Stimulated activated CD8-positive, alpha-beta memory T cell treated with anti-CD3 and anti-CD28 coated beads, Interleukin-12 subunit alpha, Interleukin-12 subunit beta, amount 100 ng/mL, for 4 hours (primary cell): ENCODE data around the gene CLDN5.

Source experiments
- DNase-seq: peaks from one replicate; pipeline ENCODE4 v3.0.0-alpha.2; 2020; ENCODE audit warnings: low read depth

CLDN5 gene, protein sequence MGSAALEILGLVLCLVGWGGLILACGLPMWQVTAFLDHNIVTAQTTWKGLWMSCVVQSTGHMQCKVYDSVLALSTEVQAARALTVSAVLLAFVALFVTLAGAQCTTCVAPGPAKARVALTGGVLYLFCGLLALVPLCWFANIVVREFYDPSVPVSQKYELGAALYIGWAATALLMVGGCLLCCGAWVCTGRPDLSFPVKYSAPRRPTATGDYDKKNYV

DNA sequence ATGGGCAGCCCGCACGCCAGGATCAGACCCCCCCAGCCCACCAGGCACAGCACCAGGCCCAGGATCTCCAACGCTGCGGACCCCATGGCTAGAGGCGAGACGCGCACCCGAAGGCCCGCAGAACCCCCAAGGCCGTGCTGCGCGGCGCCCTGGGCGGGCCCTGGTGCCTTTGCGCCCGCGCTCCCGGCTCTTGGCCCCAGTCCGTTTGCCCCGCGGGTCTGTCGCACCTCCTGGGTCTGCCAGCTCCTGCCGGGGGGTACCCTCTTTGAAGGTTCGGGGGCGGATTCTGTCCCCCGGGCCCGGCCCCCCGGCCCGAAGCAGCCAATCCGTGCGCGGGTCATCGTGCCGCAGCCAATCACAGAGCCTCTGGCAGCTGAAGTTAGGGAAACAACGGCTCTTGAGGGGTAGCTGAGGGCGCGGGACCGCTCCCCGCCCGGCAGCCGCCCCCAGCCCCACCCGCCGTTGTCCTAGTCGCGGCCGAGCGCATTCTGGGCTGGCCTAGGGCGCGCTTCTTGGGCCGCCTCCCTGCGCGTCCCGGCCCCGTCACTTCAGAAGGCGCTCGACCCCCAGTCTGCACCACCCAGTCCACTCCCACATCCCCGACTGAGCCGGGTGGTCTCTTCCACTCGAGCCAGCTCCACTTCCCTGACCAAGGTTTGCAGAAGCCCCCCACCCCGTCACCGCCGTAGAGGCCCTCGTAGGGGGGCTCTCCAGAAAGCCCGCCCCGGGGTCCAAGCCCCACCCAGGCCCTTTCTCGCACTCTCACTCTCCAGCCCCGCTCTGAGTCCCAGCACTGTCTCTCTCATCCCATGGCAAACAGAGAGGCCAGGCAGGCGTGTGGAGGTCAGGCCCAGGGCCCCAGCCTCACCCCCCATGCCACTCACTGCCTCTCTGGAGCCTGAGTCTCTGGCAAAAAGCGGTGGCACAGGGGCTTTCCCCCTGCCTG, at the start of gene CLDN5:
Gene CLDN5, minus strand, starts transcription at position 241 of the 946 bp plus-strand sequence. Its CDS starts 155 bp downstream, at position 86.
- DNase-seq = no peak

DNA sequence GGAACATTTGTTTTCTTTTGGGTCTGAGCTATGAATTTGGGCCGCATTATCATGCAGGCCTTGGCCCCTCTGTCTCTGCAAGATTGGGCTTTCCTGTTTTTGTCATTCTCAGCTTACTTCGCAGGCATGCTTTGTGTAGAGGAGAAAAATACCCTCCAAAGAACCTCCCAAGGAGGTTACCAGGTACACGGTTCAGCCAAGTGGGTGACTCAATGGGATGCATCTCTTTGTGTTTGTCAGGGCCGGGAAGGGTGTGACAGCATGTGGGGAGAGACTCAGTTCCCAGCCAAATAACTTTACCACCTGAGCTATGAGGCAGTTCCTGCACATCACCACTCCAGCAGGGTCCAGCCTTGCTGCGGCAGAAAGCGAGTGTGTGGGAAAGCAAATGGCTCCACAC, 47.8 kb upstream of the CLDN5 start:
- no peak for DNase-seq

DNA sequence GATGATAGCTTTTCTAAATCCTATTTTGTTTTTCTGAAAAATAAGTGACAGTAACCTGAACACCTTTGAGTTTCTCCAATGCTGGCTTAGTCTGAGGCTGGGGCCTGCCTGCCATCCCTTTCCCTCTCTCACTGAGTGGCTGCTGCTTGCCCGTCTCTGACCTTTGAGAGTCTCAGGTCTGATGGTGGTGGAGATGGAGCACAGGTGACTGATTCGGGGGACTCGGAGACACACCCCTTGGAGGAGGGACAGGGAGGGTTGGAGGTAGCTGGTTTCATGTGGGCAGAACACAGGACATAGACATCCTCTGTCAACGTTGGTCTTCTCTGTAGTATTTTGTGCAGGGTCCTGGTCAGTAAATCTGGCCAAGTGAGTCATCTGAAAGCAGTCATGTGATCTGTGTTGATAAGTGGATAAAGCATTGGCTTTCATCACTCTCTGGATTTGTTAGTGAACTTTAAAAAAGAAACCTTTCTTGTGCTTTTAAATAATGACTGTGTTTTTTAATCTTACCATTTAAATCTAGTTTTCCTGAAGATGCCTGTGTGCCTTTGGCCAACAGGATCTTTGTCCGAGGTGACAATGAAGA, 47.1 kb upstream of the CLDN5 start:
- no peak for DNase-seq

DNA sequence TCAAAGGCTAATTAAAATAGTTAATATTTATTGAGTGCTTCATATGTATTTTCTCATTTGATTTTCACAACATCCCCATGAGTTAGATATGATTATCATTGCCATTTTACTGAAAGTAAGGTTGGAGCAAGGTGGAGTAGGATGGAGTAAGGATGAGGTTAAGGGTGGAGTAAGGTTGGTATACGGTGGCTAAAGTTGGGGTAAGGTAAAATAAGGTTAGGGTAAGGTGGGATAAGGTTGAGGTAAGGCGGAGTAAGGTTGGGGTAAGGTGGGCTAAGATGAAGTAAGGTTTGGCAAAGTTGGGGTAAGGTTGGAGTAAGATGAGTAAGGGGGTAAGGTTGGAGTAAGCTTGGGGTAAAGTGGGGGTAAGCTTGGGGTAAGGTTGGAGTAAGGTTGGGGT, 45.8 kb upstream of the CLDN5 start:
- no peak for DNase-seq

DNA sequence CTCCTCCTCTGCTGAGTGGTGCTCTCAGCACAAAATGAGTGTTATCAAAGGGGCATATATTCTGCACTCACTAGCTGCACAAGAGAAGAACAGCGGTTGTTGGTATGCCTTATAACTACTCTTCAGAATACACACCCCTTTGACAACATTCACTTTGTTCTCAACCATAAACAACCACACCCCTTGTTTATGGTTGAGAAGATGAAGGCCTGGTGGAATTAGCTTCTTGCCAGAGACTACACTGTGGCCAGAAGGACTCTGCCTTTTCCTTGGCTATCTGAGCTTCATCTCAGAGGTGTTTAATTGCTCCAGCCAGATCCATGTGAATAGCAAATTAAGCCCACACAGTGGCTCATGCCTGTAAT, 45.0 kb upstream of the CLDN5 start:
- DNase-seq = no peak

DNA sequence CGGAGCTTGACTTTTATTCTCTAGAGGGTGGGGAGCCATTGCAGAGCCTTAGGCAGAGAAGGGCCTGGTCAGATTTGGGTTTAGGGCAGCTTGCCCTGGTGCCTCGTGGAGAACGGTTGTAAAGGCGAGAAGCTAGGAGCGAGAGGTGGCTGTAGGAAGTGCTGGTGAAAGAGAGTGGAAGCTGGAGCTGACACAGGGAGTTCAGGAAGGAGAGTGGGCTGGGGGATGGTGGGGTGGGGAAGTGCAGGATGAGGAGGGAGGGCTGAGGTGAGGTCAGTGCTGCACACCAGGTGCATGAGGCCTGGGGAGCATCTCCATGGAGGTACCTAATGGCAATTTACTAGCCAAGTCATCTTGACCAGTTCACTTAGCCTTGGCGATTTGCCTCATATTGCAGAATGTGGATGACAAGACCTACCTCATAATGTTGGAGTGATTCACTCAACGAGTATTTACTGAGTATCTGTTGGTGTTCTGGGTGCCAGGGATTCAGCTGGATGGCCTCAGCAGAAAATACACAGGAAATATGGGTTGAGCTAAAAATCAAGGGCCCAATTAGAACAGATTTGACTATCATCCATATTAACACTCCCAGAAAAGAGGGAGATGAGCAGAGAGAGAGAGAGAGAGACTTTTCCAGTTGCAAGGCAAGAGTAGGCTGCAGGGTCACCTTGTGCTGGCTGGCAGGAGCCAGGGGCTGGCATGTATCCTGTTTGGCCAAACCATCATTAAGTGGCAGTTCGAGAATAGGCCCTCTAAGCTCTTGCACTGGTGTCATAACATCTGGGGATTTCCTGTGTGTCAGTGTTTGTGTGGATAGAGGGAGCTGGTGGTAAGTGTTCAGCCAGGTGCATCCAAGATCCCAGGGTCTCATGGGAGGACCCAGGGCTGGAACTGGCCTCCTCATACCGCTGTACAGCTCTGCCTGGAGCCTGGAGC, 44.4 kb upstream of the CLDN5 start:
- no peak for DNase-seq

DNA sequence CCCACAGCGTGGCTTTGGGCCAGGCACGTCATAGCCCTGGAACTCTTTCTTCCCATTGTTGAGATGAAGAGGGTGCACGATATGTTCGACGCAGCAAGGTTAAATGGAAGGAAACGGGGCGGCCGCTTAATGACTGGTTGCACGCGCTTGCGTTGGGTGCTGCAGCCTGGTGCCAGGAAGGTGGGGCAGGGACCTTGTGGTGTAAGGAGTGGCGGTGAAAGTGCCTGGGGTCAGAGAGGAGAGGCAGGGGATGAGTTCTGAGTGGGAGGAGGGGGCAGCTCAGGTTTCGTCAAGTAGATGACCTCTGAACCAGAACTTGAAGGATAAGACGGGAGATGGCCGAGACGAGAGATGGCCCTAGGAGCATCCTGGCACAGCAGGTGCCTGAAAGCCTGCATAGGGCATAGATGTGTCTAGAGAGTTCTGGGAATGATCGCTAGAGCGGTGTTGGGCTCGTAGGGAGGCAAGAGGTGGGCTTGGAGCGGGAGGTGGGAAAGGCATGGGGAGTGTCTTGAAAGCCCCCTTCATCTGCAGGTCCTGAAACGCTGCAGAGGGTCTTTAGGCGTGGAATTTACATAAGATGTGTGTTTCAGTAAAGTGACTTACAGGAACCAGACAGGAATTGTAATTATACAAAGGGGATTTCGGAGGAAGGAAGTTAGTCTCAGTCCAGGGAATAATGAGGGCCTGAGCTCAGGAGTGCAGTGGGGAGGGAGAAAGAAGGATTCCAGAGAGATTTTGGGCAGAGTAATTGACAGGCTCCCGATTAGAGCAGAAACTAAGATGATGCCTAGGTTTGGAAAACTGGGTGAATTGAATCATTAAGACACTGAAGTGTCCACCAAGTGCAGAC, 43.2 kb upstream of the CLDN5 start:
- no peak for DNase-seq

DNA sequence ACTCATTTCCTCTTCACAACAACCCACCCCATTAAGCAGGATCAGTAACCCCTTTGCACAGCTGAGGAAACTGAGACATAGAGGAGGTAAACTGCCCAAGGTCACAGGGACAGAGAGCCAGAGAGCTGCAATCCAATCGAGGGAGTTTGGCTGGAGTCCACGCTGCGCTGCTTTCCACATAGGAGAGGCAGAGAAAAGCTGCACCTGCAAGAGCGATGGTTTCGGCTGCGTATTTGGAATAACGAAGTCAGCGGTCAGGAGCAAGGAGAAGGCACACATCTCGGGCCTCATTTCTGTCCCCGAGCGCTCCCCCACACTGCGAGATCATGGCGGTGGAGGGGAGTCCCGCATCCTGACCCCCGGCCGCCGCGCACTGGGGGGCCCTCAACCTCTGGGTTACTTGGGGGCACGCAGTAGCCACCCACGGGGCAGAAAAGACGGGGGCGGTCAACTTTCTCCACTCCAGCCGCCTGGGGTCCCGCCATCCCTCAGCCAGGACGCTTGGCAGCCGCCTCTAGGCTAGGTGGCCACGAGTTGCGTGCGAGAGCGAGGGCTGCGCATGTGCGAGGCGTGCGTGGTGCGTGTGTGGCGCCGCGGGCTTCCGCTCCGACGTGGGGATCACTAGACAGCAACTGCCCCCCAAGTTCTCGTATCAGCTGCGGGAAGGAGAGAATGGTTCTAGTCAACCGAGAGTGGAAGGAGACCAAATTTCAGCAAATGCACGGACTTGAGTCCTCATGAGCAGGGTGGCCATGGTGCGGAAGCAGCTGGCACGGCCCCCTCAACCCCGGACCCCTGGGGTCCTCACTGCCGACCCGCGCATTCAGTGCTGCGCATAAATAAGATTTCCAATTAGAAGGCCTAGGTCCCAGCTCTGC, 42.3 kb upstream of the CLDN5 start:
- no peak for DNase-seq

DNA sequence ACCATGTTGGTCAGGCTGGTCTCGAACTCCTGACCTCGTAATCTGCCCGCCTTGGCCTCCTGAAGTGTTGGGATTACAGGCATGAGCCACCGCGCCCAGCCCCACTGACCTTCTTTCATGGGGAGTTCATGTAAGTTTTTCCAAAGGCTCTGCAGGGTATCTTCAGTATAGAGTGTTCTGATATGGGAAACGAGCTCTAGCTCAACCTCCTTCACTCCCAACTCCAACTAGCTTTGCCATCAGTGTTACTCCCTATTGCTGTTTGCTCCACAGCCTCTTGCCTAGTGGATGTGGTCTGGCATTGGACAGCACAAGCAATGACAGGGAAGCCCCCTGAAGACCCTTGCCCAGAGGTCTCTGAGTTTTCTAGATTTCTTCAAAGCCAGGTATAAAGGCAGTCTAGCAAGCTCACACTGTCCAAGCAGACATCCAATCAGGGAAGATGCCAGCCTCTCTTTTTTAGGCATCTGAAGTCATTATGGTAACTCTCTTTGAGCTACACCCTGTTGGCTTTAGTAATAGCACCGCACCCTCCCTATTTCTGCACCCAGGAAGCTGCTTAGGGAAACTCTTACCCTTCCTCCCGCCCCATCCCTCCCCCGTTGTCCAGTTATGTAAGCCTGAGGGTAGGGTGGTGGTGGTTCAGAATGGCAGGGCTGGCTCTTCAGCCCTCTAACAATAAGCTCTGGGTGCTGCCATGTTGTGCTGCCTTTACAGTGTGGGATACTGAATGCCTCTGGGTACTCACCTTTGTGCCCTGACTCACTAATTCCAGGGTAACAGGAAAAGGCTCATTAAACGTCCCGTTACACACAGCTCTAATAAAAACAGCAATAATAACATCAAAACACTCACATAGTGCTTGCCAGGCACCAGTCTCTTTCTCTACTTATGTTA, 41.4 kb upstream of the CLDN5 start:
- no peak for DNase-seq

DNA sequence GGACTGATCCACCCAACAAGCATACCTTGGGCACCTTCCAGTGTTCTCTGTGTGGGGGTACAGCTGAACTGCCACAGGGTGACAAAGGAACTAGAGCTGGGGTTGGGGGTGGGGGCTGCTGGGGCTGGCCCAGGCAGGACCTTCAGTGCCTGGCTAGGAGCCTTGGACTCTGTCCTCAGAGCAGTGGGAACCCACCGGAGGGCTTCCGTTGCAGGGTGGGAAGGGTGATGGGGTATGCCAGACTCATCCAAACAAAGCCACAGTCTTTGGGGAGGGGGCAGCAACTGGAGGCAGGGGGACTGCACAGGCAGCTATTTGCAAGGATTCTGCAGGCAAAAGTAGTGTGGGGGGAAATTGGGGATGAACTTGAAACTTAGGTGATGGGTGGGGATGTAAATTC, 35.7 kb upstream of the CLDN5 start:
- DNase-seq = no peak

DNA sequence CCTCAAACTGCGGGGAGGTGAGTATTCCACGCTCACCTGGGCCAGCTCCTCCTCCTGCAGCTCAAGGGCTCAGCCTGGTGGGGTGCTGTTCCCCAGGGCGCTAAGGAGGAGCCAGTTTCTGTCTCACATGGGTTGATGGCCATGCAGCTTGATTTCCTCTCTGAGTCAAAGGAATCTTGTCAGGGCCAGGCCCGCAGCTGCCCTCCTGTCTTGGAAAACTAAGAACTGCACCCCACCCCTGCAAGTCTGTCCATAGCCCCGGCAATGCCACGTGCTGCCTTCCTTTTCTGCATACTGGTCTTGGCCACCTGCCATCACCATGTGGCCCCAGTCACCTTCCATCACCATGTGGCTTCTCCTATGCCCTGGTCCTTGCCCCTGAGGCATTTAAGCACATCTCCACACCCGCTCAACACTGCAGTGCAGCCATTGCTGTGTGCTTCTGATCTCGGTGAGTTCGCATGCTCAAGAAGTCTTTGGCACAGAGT, 35.2 kb upstream of the CLDN5 start:
- DNase-seq = no peak

DNA sequence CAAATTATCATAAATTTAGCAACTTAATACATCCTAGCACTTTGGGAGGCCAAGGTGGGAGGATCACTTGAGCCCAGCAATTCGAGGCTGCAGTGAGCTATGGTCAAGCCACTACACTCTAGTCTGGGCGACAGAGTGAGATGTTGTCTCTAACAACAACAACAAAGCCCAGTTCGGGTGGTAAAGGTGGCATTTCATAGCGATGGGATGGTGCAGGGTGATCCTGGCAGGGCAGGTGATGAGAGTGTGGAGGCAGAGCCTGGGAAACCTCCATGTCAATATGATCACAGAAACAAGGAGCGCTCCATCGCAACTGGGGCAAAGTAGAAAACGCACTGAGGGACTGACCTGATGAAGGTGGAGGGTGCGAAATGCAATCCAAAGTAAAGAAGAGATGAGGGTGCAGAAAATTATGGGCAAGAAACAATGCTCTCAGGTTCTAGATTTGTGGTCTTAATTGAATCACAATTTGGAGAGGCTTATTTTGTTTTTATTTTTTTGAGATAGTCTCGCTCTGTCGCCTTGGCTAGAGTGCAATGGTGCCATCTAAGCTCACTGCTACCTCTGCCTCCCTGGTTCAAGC, 32.8 kb upstream of the CLDN5 start:
- no peak for DNase-seq

DNA sequence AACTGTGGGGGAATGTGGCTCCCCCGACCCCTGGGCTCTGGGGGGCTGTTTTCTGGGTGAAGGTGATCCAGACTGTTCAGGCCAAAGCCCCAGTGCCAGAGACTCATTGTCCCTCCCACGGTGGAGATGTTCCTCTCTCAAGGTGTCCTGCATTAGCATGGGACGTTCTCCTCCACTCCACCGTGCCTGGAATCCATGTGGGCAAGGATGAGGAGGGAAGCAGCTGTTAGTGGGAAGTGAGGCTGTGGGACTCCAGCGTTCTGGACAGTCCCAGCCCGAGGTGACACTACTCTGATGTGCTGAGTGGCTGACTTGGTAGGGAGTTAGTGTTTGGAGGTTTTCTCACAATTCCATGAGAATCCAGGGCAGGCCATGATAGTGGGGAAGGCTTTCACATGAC, 31.4 kb upstream of the CLDN5 start:
- no peak for DNase-seq

DNA sequence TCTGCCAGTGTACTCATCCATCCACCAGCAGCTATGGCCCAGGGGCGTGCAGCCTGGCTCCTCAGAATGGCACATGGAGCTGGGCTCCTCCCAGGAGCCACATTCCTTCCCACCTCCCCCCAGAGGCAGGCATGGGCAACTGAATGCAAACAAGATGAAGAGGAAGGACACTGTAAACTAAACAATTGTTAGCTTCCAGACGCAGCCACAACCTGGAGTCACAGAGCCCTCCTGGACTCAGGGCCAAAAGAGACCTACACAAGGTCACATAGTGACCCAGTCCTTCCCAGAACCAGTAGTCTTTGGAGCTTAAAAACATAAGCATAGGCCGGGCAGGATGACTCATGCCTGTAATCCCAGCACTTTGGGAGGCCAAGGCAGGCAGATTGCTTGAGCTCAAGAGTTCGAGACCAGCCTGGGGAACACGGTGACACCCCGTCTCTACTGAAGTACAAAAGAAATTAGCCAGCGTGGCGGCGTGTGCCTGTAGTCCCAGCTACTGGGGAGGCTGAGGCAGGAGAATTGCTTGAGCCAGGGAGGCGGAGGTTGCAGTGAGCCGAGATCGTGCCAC, 30.7 kb upstream of the CLDN5 start:
- no peak for DNase-seq

DNA sequence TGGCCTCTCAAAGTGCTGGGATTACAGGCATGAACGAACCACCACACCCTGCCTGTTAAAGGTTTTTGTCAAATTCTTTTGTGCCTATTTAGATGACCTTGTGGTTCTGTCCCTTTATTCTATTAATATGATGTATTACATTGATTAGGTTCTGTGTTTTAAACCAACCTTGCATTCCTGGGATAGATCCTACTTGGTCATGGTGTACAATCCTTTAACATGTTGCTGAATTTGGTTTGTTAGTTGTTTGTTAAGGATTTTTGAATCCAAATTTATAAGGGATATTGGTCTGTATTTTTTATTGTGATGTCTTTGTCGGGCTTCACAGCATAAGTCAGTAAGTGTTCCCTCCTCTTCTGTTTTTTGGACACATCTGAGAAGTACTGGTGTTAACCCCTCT, 29.0 kb upstream of the CLDN5 start:
- no peak for DNase-seq

DNA sequence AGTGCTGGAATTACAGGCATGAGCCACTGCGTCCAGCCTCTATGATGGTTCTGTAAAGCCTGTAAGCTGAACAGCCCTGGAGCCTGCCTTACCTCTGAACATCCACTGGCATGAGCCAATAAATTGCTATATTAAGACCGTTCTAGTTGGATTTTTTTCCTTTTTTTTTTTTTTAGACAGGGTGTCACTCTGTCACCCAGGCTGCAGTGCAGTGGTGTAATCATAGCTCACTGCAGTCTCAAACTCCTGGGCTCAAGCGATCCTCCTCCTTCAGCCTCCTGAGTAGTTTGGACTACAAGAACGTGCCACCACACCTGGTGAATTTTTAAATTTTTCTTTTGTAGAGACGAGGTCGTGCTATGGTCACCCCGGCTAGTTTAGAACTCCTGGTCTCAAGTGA, 26.2 kb upstream of the CLDN5 start:
- DNase-seq = no peak

DNA sequence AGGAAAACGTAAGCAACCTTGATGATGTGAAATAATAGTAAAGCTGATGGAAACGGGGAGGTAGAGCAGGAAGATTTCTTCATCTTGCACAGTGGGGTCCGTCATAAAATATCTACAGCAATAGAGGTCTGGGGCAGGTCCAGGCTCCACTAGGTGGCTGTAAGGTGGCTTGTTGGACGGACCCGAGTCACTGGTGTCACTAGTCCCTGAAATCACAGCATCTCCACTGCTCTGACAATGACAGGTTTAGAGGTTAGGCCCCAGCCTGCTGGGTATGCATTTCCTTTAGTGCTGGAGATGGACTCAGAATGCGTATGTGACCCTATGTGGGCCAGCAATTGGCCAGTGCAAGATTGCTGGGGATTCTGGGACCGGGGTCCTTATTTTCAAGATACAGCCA, 25.2 kb upstream of the CLDN5 start:
- no peak for DNase-seq

DNA sequence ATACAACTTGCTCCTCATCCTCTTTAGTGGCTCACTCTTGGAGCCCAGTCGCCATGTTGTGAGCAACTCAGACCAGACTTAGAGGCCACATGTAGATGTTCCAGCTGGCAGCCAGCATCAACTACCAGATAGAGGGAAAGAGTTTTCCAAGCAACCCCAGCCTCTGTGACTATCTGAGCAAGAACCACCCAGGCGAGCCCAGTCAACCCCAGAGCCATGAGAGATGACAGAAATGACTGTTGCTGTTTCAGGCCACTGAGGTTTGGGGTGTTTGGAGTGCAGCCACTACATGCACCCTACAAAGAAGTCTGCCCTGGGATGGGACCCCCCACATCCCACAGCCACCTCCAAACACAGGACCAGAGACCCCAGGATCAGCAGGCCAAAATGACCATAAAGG, 24.8 kb upstream of the CLDN5 start:
- DNase-seq = no peak
